Skeletal muscle tissue (tissue), 4 donors: ENCODE data around the gene SMIM17. TPM values are rescaled to one million over a fixed set of nuclear protein-coding genes. Genes with fewer than 3 reads are reported as not detected.

Source experiments
- H3K27ac ChIP-seq: one replicate; pipeline ENCODE4 v1.7.0; 2013; ENCODE audit warnings: mild to moderate bottlenecking, low read depth, low read length, inconsistent platforms
- H3K27me3 ChIP-seq, 3 donors: one replicate each; pipeline ENCODE4 v1.7.0; 2013; ENCODE audit warnings: low read length in 3 of 3; ENCODE audit not compliant: control insufficient read depth in 3 of 3, insufficient read depth in 3 of 3
- H3K36me3 ChIP-seq, 3 donors: one replicate each; pipeline ENCODE4 v1.7.0; 2013; ENCODE audit warnings: low read length in 3 of 3; ENCODE audit not compliant: control insufficient read depth in 3 of 3, insufficient read depth in 3 of 3
- H3K4me1 ChIP-seq, 3 donors: one replicate each; pipeline ENCODE4 v1.7.0; 2013; ENCODE audit warnings: low read length in 3 of 3, mild to moderate bottlenecking in 3 of 3; ENCODE audit not compliant: control insufficient read depth in 3 of 3, insufficient read depth in 3 of 3
- H3K4me3 ChIP-seq, 3 donors: one replicate each; pipeline ENCODE4 v1.7.0; 2013; ENCODE audit warnings: low read length in 3 of 3
- H3K9ac ChIP-seq, 3 donors: one replicate each; pipeline ENCODE4 v1.7.0; 2013; ENCODE audit warnings: low read length in 3 of 3, mild to moderate bottlenecking in 3 of 3, moderate library complexity in 2 of 3, low read depth in 1 of 3
- H3K9me3 ChIP-seq, 3 donors: one replicate each; pipeline ENCODE4 v1.7.0; 2013; ENCODE audit warnings: low read length in 3 of 3; ENCODE audit not compliant: control insufficient read depth in 3 of 3
- total RNA-seq: library from RNA; depleted of rRNA; stranded (reverse); fragments of >200 nt; gene quantifications from one replicate; pipeline ENCODE4 v1.2.3, GENCODE V29; 2014
- donor health status: Osteomylitis.

Gene SMIM17
- total RNA-seq, 1 donor from 2014 or later, result 0.52 TPM

GRCh38 chr19:56639217-56639616 lies 3.7 kb upstream of the SMIM17 start:
- Histone ChIP-seq H3K4me3 (no peak overlapping the region), H3K36me3 (no peaks in the 10 kb centered on the region), H3K9me3 (peaks cover under 1 to 9% (median 1%) of the 10 kb centered on the region in 3 donors), H3K27ac (no peak overlapping the region), H3K27me3 (peaks cover 8 to 13% (median 12%) of the 10 kb centered on the region in 3 donors), H3K9ac (no peak overlapping the region), H3K4me1 (no peaks in the 10 kb centered on the region)

GRCh38 chr19:56643460-56643955 lies 549 bp downstream of the SMIM17 start:
- Histone ChIP-seq H3K36me3 (peaks cover 0 to 1% (median 0%) of the 10 kb centered on the region in 3 donors), H3K9me3 (peaks cover 0 to 8% (median 2%) of the 10 kb centered on the region in 3 donors), H3K4me3 (no peak overlapping the region), H3K9ac (no peak overlapping the region), H3K4me1 (no peaks in the 10 kb centered on the region), H3K27ac (no peak overlapping the region), H3K27me3 (peaks cover 8 to 14% (median 13%) of the 10 kb centered on the region in 3 donors)

GRCh38 chr19:56654151-56654550 lies 11.2 kb downstream of the SMIM17 start:
- H3K4me3 ChIP-seq, result no peak overlapping the region
- no peaks in the 10 kb centered on the region for H3K27me3 ChIP-seq
- H3K9ac ChIP-seq, result no peak overlapping the region

GRCh38 chr19:56660381-56661107 lies 17.6 kb downstream of the SMIM17 start:
- Histone ChIP-seq H3K9me3 (peaks cover 0 to 4% (median 3%) of the 10 kb centered on the region in 3 donors), H3K4me3 (no peak overlapping the region), H3K4me1 (no peaks in the 10 kb centered on the region), H3K9ac (peak overlapping the region in 1 of 3 donors; percentile 8), H3K27me3 (no peaks in the 10 kb centered on the region), H3K36me3 (peaks cover 15 to 19% (median 16%) of the 10 kb centered on the region in 3 donors), H3K27ac (no peak overlapping the region)

More at GRCh38 chr19:56654151-56654550, 11.2 kb downstream of the SMIM17 start:
- Histone ChIP-seq H3K4me1 (no peaks in the 10 kb centered on the region), H3K9me3 (peaks cover 2 to 4% (median 2%) of the 10 kb centered on the region in 3 donors), H3K36me3 (no peaks in the 10 kb centered on the region), H3K27ac (no peak overlapping the region)

- Histone ChIP-seq H3K9me3 (peaks cover 0 to 4% (median 3%) of the 10 kb centered on the region in 3 donors), H3K27ac (no peak overlapping the region), H3K27me3 (no peaks in the 10 kb centered on the region), H3K36me3 (peaks cover 15 to 19% (median 16%) of the 10 kb centered on the region in 3 donors), H3K4me3 (no peak overlapping the region), H3K4me1 (no peaks in the 10 kb centered on the region), H3K9ac (peak overlapping the region in 1 of 3 donors; percentile 8)
Observed at GRCh38 chr19:56661248-56661647, 18.3 kb downstream of the SMIM17 start.

- Histone ChIP-seq H3K36me3 (peaks cover 17 to 19% (median 19%) of the 10 kb centered on the region in 3 donors), H3K9me3 (peaks cover 0 to 7% (median 4%) of the 10 kb centered on the region in 3 donors), H3K27me3 (no peaks in the 10 kb centered on the region), H3K4me3 (no peak overlapping the region), H3K4me1 (no peaks in the 10 kb centered on the region), H3K27ac (no peak overlapping the region), H3K9ac (no peak overlapping the region)
Observed at GRCh38 chr19:56663931-56664500, 21.1 kb downstream of the SMIM17 start.

- Histone ChIP-seq H3K4me3 (no peak overlapping the region), H3K27me3 (no peaks in the 10 kb centered on the region), H3K36me3 (peaks cover 19% of the 10 kb centered on the region in 3 donors), H3K27ac (no peak overlapping the region), H3K4me1 (no peaks in the 10 kb centered on the region), H3K9me3 (peaks cover 0 to 7% (median 4%) of the 10 kb centered on the region in 3 donors), H3K9ac (no peak overlapping the region)
Observed at GRCh38 chr19:56664511-56664910, 21.6 kb downstream of the SMIM17 start.

- H3K9ac ChIP-seq, result no peak overlapping the region
- no peak overlapping the region for H3K27ac ChIP-seq
- peaks cover 19 to 21% (median 20%) of the 10 kb centered on the region in 3 donors for H3K36me3 ChIP-seq
- H3K27me3 ChIP-seq, result peaks cover 0 to 7% (median 0%) of the 10 kb centered on the region in 3 donors
- no peak overlapping the region for H3K4me3 ChIP-seq
- H3K9me3 ChIP-seq, result peaks cover 0 to 7% (median 4%) of the 10 kb centered on the region in 3 donors
- peaks cover 12 to 15% (median 13%) of the 10 kb centered on the region in 3 donors for H3K4me1 ChIP-seq
Observed at GRCh38 chr19:56667311-56667870, 24.4 kb downstream of the SMIM17 start.

GRCh38 chr19:56668676-56669075 lies 25.7 kb downstream of the SMIM17 start:
- Histone ChIP-seq H3K9ac (no peak overlapping the region), H3K4me3 (no peak overlapping the region), H3K9me3 (peaks cover 0 to 7% (median 4%) of the 10 kb centered on the region in 3 donors), H3K4me1 (peaks cover 12 to 15% (median 13%) of the 10 kb centered on the region in 3 donors), H3K27me3 (peaks cover 0 to 7% (median 0%) of the 10 kb centered on the region in 3 donors), H3K36me3 (peaks cover 14% of the 10 kb centered on the region in 3 donors), H3K27ac (no peak overlapping the region)
